Tibial artery (tissue), 4 donors: ENCODE results near the gene GTF3C2.
"Not testable (repeated sequence)": the region's sequence is repeated elsewhere in the genome, so short reads cannot be mapped to it uniquely, and the experiment has no call there.

Experiments
- DNase-seq, 2 donors: peaks; one replicate each; pipeline ENCODE4 v3.0.0-alpha.2; 2019
- H3K27ac ChIP-seq, 2 donors: fragments of 200-600 bp; sonication (generic) in 1 of 2; 1 replicate in 1 of 2; 2 replicates in 1 of 2; pipeline ENCODE4 v1.5.1; 2018 to 2019; ENCODE audit warnings: mild to moderate bottlenecking in 1 of 2
- H3K27me3 ChIP-seq, 2 donors: fragments of 200-600 bp; sonication (generic) in 1 of 2; one replicate each; pipeline versions ENCODE4 v1.5.1 to v1.6.0; 2016 to 2019
- H3K36me3 ChIP-seq, 3 donors: fragments of 200-600 bp; sonication (generic) in 2 of 3; one replicate each; pipeline ENCODE4 v1.5.1; 2016 to 2019; ENCODE audit warnings: mild to moderate bottlenecking in 2 of 3
- H3K4me1 ChIP-seq, 4 donors: fragments of 200-600 bp; sonication (generic) in 2 of 4; 1 replicate in 3 of 4; 2 replicates in 1 of 4; pipeline ENCODE4 v1.5.1; 2016 to 2019
- H3K4me3 ChIP-seq, 2 donors: fragments of 200-600 bp; sonication (generic) in 1 of 2; 1 replicate in 1 of 2; 2 replicates in 1 of 2; pipeline ENCODE4 v1.5.1; 2018 to 2019; ENCODE audit warnings: mild to moderate bottlenecking in 2 of 2
- H3K9me3 ChIP-seq, 3 donors: fragments of 200-600 bp; sonication (generic) in 1 of 3; one replicate each; pipeline ENCODE4 v1.5.1; 2016 to 2019
- CTCF ChIP-seq, 2 experiments: fragments of 200-600 bp in 1 of 2; fragments of 450-650 bp in 1 of 2; IDR thresholded peaks; one replicate each; pipeline ENCODE4 v1.5.1; 2017 to 2019; ENCODE audit warnings: antibody characterized with exemption in 2 of 2, mild to moderate bottlenecking in 1 of 2, moderate library complexity in 1 of 2
- intact Hi-C: fragments of 100-400 bp; cut with DNase I; formaldehyde crosslinking; loops from one replicate; pipeline ENCODE4 v1.15.0; 2023; ENCODE audit warnings: low total_unique reads

Gene GTF3C2

GRCh38 chr2:27363933-27364332, 7.4 kb upstream of the GTF3C2 start:
- no peaks in the 10 kb centered on the region for H3K9me3 ChIP-seq
- peaks cover 0 to 7% (median 5%) of the 10 kb centered on the region in 4 donors for H3K4me1 ChIP-seq
- intact Hi-C loops: no loop called here
- no peak for DNase-seq
- H3K4me3 ChIP-seq: no peak overlapping the region
- no peak overlapping the region for H3K27ac ChIP-seq
- peaks cover 26 to 51% (median 50%) of the 10 kb centered on the region in 3 donors for H3K36me3 ChIP-seq
- TF ChIP-seq CTCF (IDR thresholded peaks at IDR 0.05): no peak
- H3K27me3 ChIP-seq: no peaks in the 10 kb centered on the region

DNA sequence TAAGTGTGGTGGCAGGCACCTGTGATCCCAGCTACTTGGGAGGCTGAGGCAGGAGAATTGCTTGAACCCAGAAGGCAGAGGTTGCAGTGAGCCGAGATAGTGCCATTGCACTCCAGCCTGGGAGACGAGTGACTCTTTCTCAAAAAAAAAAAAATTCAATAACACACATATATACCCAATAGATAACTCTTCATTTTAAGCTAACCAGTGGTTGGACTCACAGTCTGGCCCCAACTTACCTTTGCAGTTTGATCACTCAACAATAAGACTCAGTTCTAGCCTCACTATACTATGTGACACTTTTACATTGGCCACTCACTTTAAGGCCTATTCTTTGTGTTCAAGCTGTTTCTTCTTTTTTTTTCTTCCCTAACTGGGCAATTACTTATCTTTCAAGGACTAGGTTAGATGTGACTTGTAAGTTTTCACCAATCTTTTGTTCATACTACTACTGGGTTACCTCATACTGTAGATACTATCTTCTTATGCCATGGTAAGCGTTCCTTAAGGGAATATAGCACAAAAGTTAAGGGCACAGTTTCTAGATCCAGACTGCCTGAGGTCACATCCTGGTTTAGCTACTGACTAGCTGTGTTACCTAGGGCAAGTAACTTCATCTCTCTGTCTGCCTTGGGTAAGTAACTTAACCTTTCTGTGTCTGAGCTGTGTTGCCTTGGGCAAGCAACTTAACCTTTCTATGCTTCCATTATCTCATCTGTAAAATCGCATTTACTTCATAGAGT, 6.3 kb upstream of the GTF3C2 start:
- H3K4me1 ChIP-seq: peaks cover 0 to 8% (median 6%) of the 10 kb centered on the region in 4 donors
- no peaks in the 10 kb centered on the region for H3K27me3 ChIP-seq
- no peak for DNase-seq
- H3K9me3 ChIP-seq: no peaks in the 10 kb centered on the region
- peaks cover 23 to 46% (median 43%) of the 10 kb centered on the region in 3 donors for H3K36me3 ChIP-seq
- TF ChIP-seq CTCF (IDR thresholded peaks at IDR 0.05): no peak
- no peak overlapping the region for H3K4me3 ChIP-seq
- intact Hi-C loops: no loop called here
- no peak overlapping the region for H3K27ac ChIP-seq

DNA sequence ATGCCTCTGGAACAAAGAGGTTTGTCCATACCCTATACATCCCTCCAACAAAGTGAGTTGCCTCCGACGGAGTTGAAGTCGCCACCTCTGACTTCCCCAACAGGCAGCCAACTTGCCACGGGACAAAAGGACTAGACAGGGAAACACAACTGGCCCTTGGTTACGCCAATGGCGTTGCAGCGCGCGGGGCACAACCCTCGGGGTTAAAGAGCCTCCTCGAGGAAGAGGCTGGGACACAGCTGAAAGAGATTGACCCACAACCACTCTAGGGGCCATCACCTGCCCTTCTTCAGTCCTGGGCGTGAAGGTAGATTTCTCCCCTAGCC, 545 bp downstream of the GTF3C2 start:
- Histone ChIP-seq H3K27ac (peak overlapping the region; percentile 86 to 91), H3K27me3 (no peaks in the 10 kb centered on the region), H3K36me3 (no peaks in the 10 kb centered on the region), H3K9me3 (no peaks in the 10 kb centered on the region), H3K4me1 (peaks cover 0 to 37% (median 26%) of the 10 kb centered on the region in 4 donors), H3K4me3 (peak overlapping the region; percentile 73 to 96)
- peak; percentile 53 to 74 for DNase-seq
- intact Hi-C loops: no loop called here
- no peak for TF ChIP-seq CTCF (IDR thresholded peaks at IDR 0.05)

GRCh38 chr2:27354597-27354927, 2.0 kb downstream of the GTF3C2 start:
- H3K27ac ChIP-seq: no peak overlapping the region

GRCh38 chr2:27353762-27354596, 2.6 kb downstream of the GTF3C2 start:
- Histone ChIP-seq H3K4me1 (peaks cover 0 to 37% (median 26%) of the 10 kb centered on the region in 4 donors), H3K27me3 (no peaks in the 10 kb centered on the region), H3K4me3 (no peak overlapping the region), H3K27ac (no peak overlapping the region), H3K36me3 (peaks cover 0 to 6% (median 4%) of the 10 kb centered on the region in 3 donors), H3K9me3 (no peaks in the 10 kb centered on the region)
- no peak for TF ChIP-seq CTCF (IDR thresholded peaks at IDR 0.05)
- intact Hi-C loops: no loop called here
- no peak for DNase-seq

More at GRCh38 chr2:27354597-27354927, 2.0 kb downstream of the GTF3C2 start:
- TF ChIP-seq CTCF (IDR thresholded peaks at IDR 0.05): no peak
- H3K4me3 ChIP-seq: no peak overlapping the region
- intact Hi-C loops: no loop called here
- DNase-seq: no peak
- peaks cover 0 to 37% (median 26%) of the 10 kb centered on the region in 4 donors for H3K4me1 ChIP-seq
- peaks cover 0 to 6% (median 4%) of the 10 kb centered on the region in 3 donors for H3K36me3 ChIP-seq
- no peaks in the 10 kb centered on the region for H3K9me3 ChIP-seq
- no peaks in the 10 kb centered on the region for H3K27me3 ChIP-seq

DNA sequence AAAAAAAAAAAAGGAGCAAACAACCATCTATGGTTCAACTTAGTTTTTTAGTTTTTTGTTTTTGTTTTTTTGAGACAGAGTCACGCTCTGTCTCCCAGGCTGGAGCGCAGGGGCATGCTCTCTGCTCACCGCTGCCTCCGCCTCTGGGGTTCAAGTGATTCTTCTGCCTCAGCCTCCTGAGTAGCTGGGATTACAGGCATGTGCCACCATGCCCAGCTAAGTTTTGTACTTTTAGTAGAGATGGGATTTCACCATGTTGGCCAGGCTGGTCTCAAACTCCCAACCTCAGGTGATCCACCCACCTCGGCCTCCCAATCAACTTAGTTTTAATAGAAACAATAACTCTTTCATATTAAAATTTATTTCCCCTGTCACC, 3.2 kb downstream of the GTF3C2 start:
- H3K4me3 ChIP-seq, H3K27me3 ChIP-seq, intact Hi-C loops, H3K36me3 ChIP-seq, H3K9me3 ChIP-seq, DNase-seq, H3K27ac ChIP-seq: not testable (repeated sequence)
- H3K4me1 ChIP-seq: peaks cover 0 to 34% (median 25%) of the 10 kb centered on the region in 4 donors
